ENCODE data around the gene IL21R. TPM values are rescaled to one million over a fixed set of nuclear protein-coding genes. Genes with fewer than 3 reads are reported as not detected.

The IL21R gene
- total and polyA plus RNA-seq, 10 of the 15 experiments (the other 5 are each of a cell fraction or from before 2014, with no cell fraction given), result 5.3 to 138 (median 82.5) TPM

GRCh38 chr16:27367461-27368357 lies 34.3 kb upstream of the IL21R start (continued):
- TF ChIP-seq CBX3 (IDR thresholded peaks at IDR 0.05; ENCODE audit: borderline replicate concordance, low read depth) (no peak), ZNF622 (IDR thresholded peaks at IDR 0.05) (no peak), RBBP5 (conservative IDR thresholded peaks at IDR 0.05) (no peak), NR2C1 (IDR thresholded peaks at IDR 0.05) (no peak), STAT1 (conservative IDR thresholded peaks at IDR 0.05) (no peak), YBX1 (IDR thresholded peaks at IDR 0.05) (no peak), BCL11A (IDR thresholded peaks at IDR 0.05; ENCODE audit: low read depth, low read length) (peak; percentile 37; the same call in 1 of the 2 replicates), MYC (IDR thresholded peaks at IDR 0.05; ENCODE audit: insufficient read depth, insufficient read length, insufficient replicate concordance, low read length, severe bottlenecking) (no peak), SIN3A (IDR thresholded peaks at IDR 0.05; ENCODE audit: low read depth, low read length) (no peak), ZNF687 (IDR thresholded peaks at IDR 0.05) (peak; percentile 92), HSF1 (IDR thresholded peaks at IDR 0.05; ENCODE audit: low read depth, low read length) (0 out of 2 replicates have a peak, but pooled peaks have one; percentile 9), PML (IDR thresholded peaks at IDR 0.05; ENCODE audit: low read length) (no peak), SREBF2 (IDR thresholded peaks at IDR 0.05; ENCODE audit: low read length) (no peak), KDM1A (IDR thresholded peaks at IDR 0.05; ENCODE audit: borderline replicate concordance) (no peak), RFX5 (IDR thresholded peaks at IDR 0.05; ENCODE audit: low read depth, low read length) (no peak), YY1 (IDR thresholded peaks at IDR 0.05; ENCODE audit: low read depth, low read length) (peak; percentile 53; the same call in 1 of the 2 replicates), TCF3 (IDR thresholded peaks at IDR 0.05; ENCODE audit: borderline replicate concordance, insufficient read depth, low read depth, low read length) (peak; percentile 84; the same call in 1 of the 2 replicates), ZNF274 (IDR thresholded peaks at IDR 0.05; ENCODE audit: insufficient read depth, insufficient read length) (no peak), RB1 (IDR thresholded peaks at IDR 0.05; ENCODE audit: borderline replicate concordance) (peak; percentile 81; the same call in 1 of the 2 replicates)
- TF ChIP-seq, protein P1, sequence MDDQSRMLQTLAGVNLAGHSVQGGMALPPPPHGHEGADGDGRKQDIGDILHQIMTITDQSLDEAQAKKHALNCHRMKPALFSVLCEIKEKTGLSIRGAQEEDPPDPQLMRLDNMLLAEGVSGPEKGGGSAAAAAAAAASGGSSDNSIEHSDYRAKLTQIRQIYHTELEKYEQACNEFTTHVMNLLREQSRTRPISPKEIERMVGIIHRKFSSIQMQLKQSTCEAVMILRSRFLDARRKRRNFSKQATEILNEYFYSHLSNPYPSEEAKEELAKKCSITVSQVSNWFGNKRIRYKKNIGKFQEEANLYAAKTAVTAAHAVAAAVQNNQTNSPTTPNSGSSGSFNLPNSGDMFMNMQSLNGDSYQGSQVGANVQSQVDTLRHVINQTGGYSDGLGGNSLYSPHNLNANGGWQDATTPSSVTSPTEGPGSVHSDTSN (IDR thresholded peaks at IDR 0.05; ENCODE audit: insufficient replicate concordance, low read depth, low read length), result peak; percentile 49
- TF ChIP-seq, protein P2, sequence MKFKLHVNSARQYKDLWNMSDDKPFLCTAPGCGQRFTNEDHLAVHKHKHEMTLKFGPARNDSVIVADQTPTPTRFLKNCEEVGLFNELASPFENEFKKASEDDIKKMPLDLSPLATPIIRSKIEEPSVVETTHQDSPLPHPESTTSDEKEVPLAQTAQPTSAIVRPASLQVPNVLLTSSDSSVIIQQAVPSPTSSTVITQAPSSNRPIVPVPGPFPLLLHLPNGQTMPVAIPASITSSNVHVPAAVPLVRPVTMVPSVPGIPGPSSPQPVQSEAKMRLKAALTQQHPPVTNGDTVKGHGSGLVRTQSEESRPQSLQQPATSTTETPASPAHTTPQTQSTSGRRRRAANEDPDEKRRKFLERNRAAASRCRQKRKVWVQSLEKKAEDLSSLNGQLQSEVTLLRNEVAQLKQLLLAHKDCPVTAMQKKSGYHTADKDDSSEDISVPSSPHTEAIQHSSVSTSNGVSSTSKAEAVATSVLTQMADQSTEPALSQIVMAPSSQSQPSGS (IDR thresholded peaks at IDR 0.05; ENCODE audit: low read length), result peak; percentile 66; the same call in 1 of the 2 replicates
